Testis (tissue), 3 donors: ENCODE results near the gene FBN1. TPM values are rescaled to one million over a fixed set of nuclear protein-coding genes. Genes with fewer than 3 reads are reported as not detected.

Experiments
- DNase-seq: peaks from one replicate; pipeline ENCODE4 v3.0.0-alpha.2; 2019
- H3K27ac ChIP-seq, 2 donors: fragments of 200-600 bp; sonication (generic); one replicate each; pipeline ENCODE4 v1.5.1; 2019
- H3K27me3 ChIP-seq: fragments of 200-600 bp; sonication (generic); one replicate; pipeline ENCODE4 v1.5.1; 2019
- H3K36me3 ChIP-seq: fragments of 200-600 bp; sonication (generic); one replicate; pipeline ENCODE4 v1.5.1; 2017; ENCODE audit warnings: low read depth; ENCODE audit errors: missing control alignments
- H3K4me1 ChIP-seq: fragments of 200-600 bp; sonication (generic); one replicate; pipeline ENCODE4 v1.5.1; 2019
- H3K4me3 ChIP-seq, 2 donors: fragments of 200-600 bp; sonication (generic); one replicate each; pipeline ENCODE4 v1.5.1; 2017 to 2019
- H3K9me3 ChIP-seq: fragments of 200-600 bp; sonication (generic); one replicate; pipeline ENCODE4 v1.5.1; 2017
- CTCF ChIP-seq, 3 experiments: fragments of 450-650 bp in 2 of 3; fragments of 200-600 bp in 1 of 3; sonication (generic) in 1 of 3; IDR thresholded peaks; one replicate each; pipeline ENCODE4 v1.5.1; 2016 to 2019; ENCODE audit warnings: antibody characterized with exemption in 3 of 3, mild to moderate bottlenecking in 2 of 3, moderate library complexity in 1 of 3
- POLR2A ChIP-seq: fragments of 450-650 bp; IDR thresholded peaks from one replicate; pipeline ENCODE4 v1.6.1; 2017; ENCODE audit warnings: antibody characterized with exemption, mild to moderate bottlenecking, moderate library complexity
- WGBS, 2 donors: methylation state at CpG; one replicate each; pipeline ENCODE4 v1.1.5; 2018; 5-methylcytosine and 5-hydroxymethylcytosine counted together
- intact Hi-C: fragments of 100-400 bp; cut with DNase I; formaldehyde crosslinking; loops from one replicate; pipeline ENCODE4 v1.15.1; 2023; ENCODE audit warnings: low total_unique reads
- polyA plus RNA-seq: library from polyadenylated mRNA; stranded (reverse); fragments of 350-450 nt; fragmentation: Illumina TruSeq; extraction: RNeasy Lipid Tissue Mini Kit (QIAGEN cat#74804); gene quantifications from one replicate; pipeline ENCODE4 v1.2.3, GENCODE V29; 2014; ENCODE audit warnings: low read depth, low replicate concordance; ENCODE audit not compliant: insufficient read depth
- total RNA-seq, 2 donors: library from RNA; depleted of rRNA; stranded (reverse); fragments of >200 nt; gene quantifications; one replicate each; pipeline ENCODE4 v1.2.3, GENCODE V29; 2016

The FBN1 gene
- total and polyA plus RNA-seq, 3 donors from 2014 or later = 48.5 to 77.1 (median 68.7) TPM

- Histone ChIP-seq H3K4me3 (no peak overlapping the region), H3K4me1 (no peaks in the 10 kb centered on the region), H3K36me3 (no peaks in the 10 kb centered on the region), H3K27ac (no peak overlapping the region), H3K9me3 (no peaks in the 10 kb centered on the region), H3K27me3 (no peaks in the 10 kb centered on the region)
- intact Hi-C loops = no loop called here
- DNase-seq = no peak
- TF ChIP-seq POLR2A = no peak
- no peak for TF ChIP-seq CTCF (IDR thresholded peaks at IDR 0.05)
- WGBS, 2 donors = 89 to 92% methylated on average over 3 of the region's 3 CpGs
These were observed 140.4 kb downstream of the FBN1 start for GRCh38 chr15:48505067-48505466.

- DNase-seq = no peak
- intact Hi-C loops = no loop called here
- Histone ChIP-seq H3K9me3 (no peaks in the 10 kb centered on the region), H3K36me3 (no peaks in the 10 kb centered on the region), H3K27me3 (no peaks in the 10 kb centered on the region), H3K4me3 (no peak overlapping the region), H3K27ac (no peak overlapping the region), H3K4me1 (no peaks in the 10 kb centered on the region)
- WGBS, 2 donors = 77 to 86% methylated on average over 1 of the region's 1 CpG
- TF ChIP-seq POLR2A (no peak), CTCF (IDR thresholded peaks at IDR 0.05) (no peak)
These were observed 144.3 kb downstream of the FBN1 start for GRCh38 chr15:48501208-48501607.

- intact Hi-C loops = no loop called here
- 89 to 91% methylated on average over 4 of the region's 4 CpGs for WGBS, 2 donors
- no peak overlapping the region for H3K4me3 ChIP-seq
- H3K9me3 ChIP-seq = no peaks in the 10 kb centered on the region
- H3K4me1 ChIP-seq = no peaks in the 10 kb centered on the region
- TF ChIP-seq POLR2A (no peak), CTCF (IDR thresholded peaks at IDR 0.05) (no peak)
- H3K36me3 ChIP-seq = no peaks in the 10 kb centered on the region
- DNase-seq = no peak
- H3K27me3 ChIP-seq = no peaks in the 10 kb centered on the region
- no peak overlapping the region for H3K27ac ChIP-seq
These were observed 144.9 kb downstream of the FBN1 start for GRCh38 chr15:48500595-48500994.

GRCh38 chr15:48499978-48500377 lies 145.5 kb downstream of the FBN1 start:
- Histone ChIP-seq H3K9me3 (no peaks in the 10 kb centered on the region), H3K36me3 (no peaks in the 10 kb centered on the region), H3K27me3 (no peaks in the 10 kb centered on the region), H3K4me1 (no peaks in the 10 kb centered on the region), H3K4me3 (no peak overlapping the region), H3K27ac (no peak overlapping the region)
- intact Hi-C loops = no loop called here
- no peak for DNase-seq
- TF ChIP-seq POLR2A (no peak), CTCF (IDR thresholded peaks at IDR 0.05) (no peak)

- 86 to 89% methylated on average over 3 of the region's 3 CpGs for WGBS, 2 donors
- DNase-seq = no peak
- Histone ChIP-seq H3K27ac (no peak overlapping the region), H3K4me1 (peaks cover 3% of the 10 kb centered on the region), H3K27me3 (no peaks in the 10 kb centered on the region), H3K9me3 (no peaks in the 10 kb centered on the region), H3K36me3 (no peaks in the 10 kb centered on the region), H3K4me3 (no peak overlapping the region)
- no peak for TF ChIP-seq CTCF (IDR thresholded peaks at IDR 0.05)
- TF ChIP-seq POLR2A = no peak
- intact Hi-C loops = no loop called here
These were observed 146.7 kb downstream of the FBN1 start for GRCh38 chr15:48498828-48499227.
